Type B pancreatic cell (in vitro differentiated cells): Measurements from ENCODE around the gene MPHOSPH9. TPM values are rescaled to one million over a fixed set of nuclear protein-coding genes. Genes with fewer than 3 reads are reported as not detected.
"Not testable (repeated sequence)": the region's sequence is repeated elsewhere in the genome, so short reads cannot be mapped to it uniquely, and the experiment has no call there.

Experiments used
- DNase-seq: peaks from one replicate; pipeline ENCODE4 v3.0.0; 2021; ENCODE audit warnings: mixed read lengths; ENCODE audit not compliant: unreplicated experiment; ENCODE audit errors: extremely low spot score
- H3K27ac Mint-ChIP-seq: 2 replicates; pipeline ENCODE4 v1.8.0; 2021; ENCODE audit warnings: mild to moderate bottlenecking, mixed read lengths
- H3K27me3 Mint-ChIP-seq: 2 replicates; pipeline ENCODE4 v1.8.0; 2021; ENCODE audit warnings: mixed read lengths
- H3K36me3 Mint-ChIP-seq: 2 replicates; pipeline ENCODE4 v1.8.0; 2021; ENCODE audit warnings: mixed read lengths
- H3K4me1 Mint-ChIP-seq: one replicate; pipeline ENCODE4 v1.8.0; 2021; ENCODE audit warnings: mixed read lengths; ENCODE audit not compliant: unreplicated experiment
- H3K4me3 Mint-ChIP-seq: 2 replicates; pipeline ENCODE4 v1.8.0; 2021; ENCODE audit warnings: mild to moderate bottlenecking, mixed read lengths
- H3K9me3 Mint-ChIP-seq: 2 replicates; pipeline ENCODE4 v1.8.0; 2021; ENCODE audit warnings: mixed read lengths
- CTCF ChIP-seq: fragments of 200-600 bp; sonication (generic); conservative IDR thresholded peaks from 2 replicates; pipeline ENCODE4 v1.5.0; 2021; ENCODE audit warnings: antibody characterized with exemption, mild to moderate bottlenecking
- total RNA-seq: library from RNA; stranded (reverse); gene quantifications from 2 replicates; pipeline ENCODE4 v1.2.1, GENCODE V29; 2021; ENCODE audit warnings: low replicate concordance

Gene MPHOSPH9
- total RNA-seq, 1 donor from 2014 or later: 52.3 TPM

- no peak overlapping the region for H3K27ac Mint-ChIP-seq
- H3K9me3 Mint-ChIP-seq: no peaks in the 10 kb centered on the region
- H3K4me3 Mint-ChIP-seq: no peak overlapping the region
- DNase-seq: no peak
- no peak for TF ChIP-seq CTCF
- H3K27me3 Mint-ChIP-seq: no peaks in the 10 kb centered on the region
- no peaks in the 10 kb centered on the region for H3K36me3 Mint-ChIP-seq
- no peaks in the 10 kb centered on the region for H3K4me1 Mint-ChIP-seq
Observed at GRCh38 chr12:123227581-123228258, 5.2 kb downstream of the MPHOSPH9 start.

DNA sequence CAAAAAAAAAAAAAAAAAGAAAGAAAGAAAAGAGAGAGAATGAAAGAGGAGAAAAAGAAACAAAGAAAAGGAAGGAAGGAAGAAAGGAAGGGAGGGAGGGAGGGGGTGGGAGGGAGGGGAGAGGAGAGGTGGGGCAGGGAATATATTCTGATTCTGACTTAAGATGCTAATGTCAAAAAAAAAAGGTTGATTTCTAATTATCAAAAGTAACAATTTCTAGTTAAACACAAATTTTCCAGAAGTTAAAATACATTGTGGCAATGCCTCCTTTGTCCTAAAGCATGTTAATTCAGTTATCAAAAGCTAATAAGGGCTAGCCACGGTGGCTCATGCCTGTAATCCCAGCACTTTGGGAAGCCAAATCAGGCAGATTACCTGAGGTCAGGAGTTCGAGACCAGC lies 7.5 kb downstream of the MPHOSPH9 start:
- H3K4me1 Mint-ChIP-seq: no peaks in the 10 kb centered on the region

GRCh38 chr12:123223241-123223668 lies 9.7 kb downstream of the MPHOSPH9 start:
- no peaks in the 10 kb centered on the region for H3K27me3 Mint-ChIP-seq
- DNase-seq: no peak
- TF ChIP-seq CTCF: no peak
- no peaks in the 10 kb centered on the region for H3K9me3 Mint-ChIP-seq
- peaks cover 4% of the 10 kb centered on the region for H3K36me3 Mint-ChIP-seq
- no peaks in the 10 kb centered on the region for H3K4me1 Mint-ChIP-seq
- H3K4me3 Mint-ChIP-seq: no peak overlapping the region
- no peak overlapping the region for H3K27ac Mint-ChIP-seq

More for the DNA sequence above, 7.5 kb downstream of the MPHOSPH9 start:
- Mint-ChIP-seq H3K36me3 (peaks cover 4% of the 10 kb centered on the region), H3K9me3 (no peaks in the 10 kb centered on the region), H3K27ac (no peak overlapping the region), H3K27me3 (no peaks in the 10 kb centered on the region), H3K4me3 (no peak overlapping the region)
- TF ChIP-seq CTCF: no peak
- DNase-seq: no peak

- DNase-seq, H3K9me3 Mint-ChIP-seq, H3K4me3 Mint-ChIP-seq, H3K27me3 Mint-ChIP-seq, H3K4me1 Mint-ChIP-seq, H3K27ac Mint-ChIP-seq: not testable (repeated sequence)
- peaks cover 12% of the 10 kb centered on the region for H3K36me3 Mint-ChIP-seq
Observed at GRCh38 chr12:123207815-123208214, 25.1 kb downstream of the MPHOSPH9 start.

- not testable (repeated sequence) for H3K4me3 Mint-ChIP-seq, H3K9me3 Mint-ChIP-seq, DNase-seq, H3K4me1 Mint-ChIP-seq, H3K27ac Mint-ChIP-seq, H3K27me3 Mint-ChIP-seq
- H3K36me3 Mint-ChIP-seq: peaks cover 21% of the 10 kb centered on the region
Observed at GRCh38 chr12:123206794-123207193, 26.1 kb downstream of the MPHOSPH9 start.

GRCh38 chr12:123200414-123200813 lies 32.5 kb downstream of the MPHOSPH9 start:
- H3K36me3 Mint-ChIP-seq: peaks cover 21% of the 10 kb centered on the region
- H3K4me3 Mint-ChIP-seq: no peak overlapping the region
- H3K4me1 Mint-ChIP-seq: no peaks in the 10 kb centered on the region
- H3K27ac Mint-ChIP-seq: no peak overlapping the region
- no peaks in the 10 kb centered on the region for H3K9me3 Mint-ChIP-seq
- TF ChIP-seq CTCF: no peak
- DNase-seq: no peak
- H3K27me3 Mint-ChIP-seq: no peaks in the 10 kb centered on the region

GRCh38 chr12:123199936-123200335 lies 33.0 kb downstream of the MPHOSPH9 start:
- no peaks in the 10 kb centered on the region for H3K27me3 Mint-ChIP-seq
- no peaks in the 10 kb centered on the region for H3K4me1 Mint-ChIP-seq
- peaks cover 21% of the 10 kb centered on the region for H3K36me3 Mint-ChIP-seq
- H3K4me3 Mint-ChIP-seq: no peak overlapping the region
- H3K9me3 Mint-ChIP-seq: no peaks in the 10 kb centered on the region
- no peak overlapping the region for H3K27ac Mint-ChIP-seq
- no peak for TF ChIP-seq CTCF
- DNase-seq: no peak
